HFF-Myc (cell line): ENCODE results near the gene ABCG8.

ENCODE experiments used
- DNase-seq: peaks from one replicate; pipeline ENCODE4 v3.0.0-alpha.2; 2011; ENCODE audit warnings: low read depth; ENCODE audit errors: extremely low read depth
- H3K4me3 ChIP-seq: replicated peaks from 2 replicates; pipeline ENCODE4 v1.5.1; 2011; ENCODE audit warnings: low read depth, mild to moderate bottlenecking, control low read depth, low read length
- CTCF ChIP-seq: IDR thresholded peaks from 2 replicates; pipeline ENCODE4 v1.5.1; 2012; ENCODE audit warnings: mild to moderate bottlenecking, low read depth, low read length, control low read depth; ENCODE audit errors: missing control alignments

The ABCG8 gene

GRCh38 chr2:43824512-43824911, 14.3 kb upstream of the ABCG8 start:
- no peak overlapping the region for H3K4me3 ChIP-seq
- no peak for DNase-seq
- no peak for TF ChIP-seq CTCF

GRCh38 chr2:43824951-43825493, 13.7 kb upstream of the ABCG8 start:
- no peak for TF ChIP-seq CTCF
- no peak for DNase-seq
- no peak overlapping the region for H3K4me3 ChIP-seq

- no peak overlapping the region for H3K4me3 ChIP-seq
These were observed 12.9 kb upstream of the ABCG8 start for GRCh38 chr2:43825841-43826240.

GRCh38 chr2:43826305-43827250, 12.2 kb upstream of the ABCG8 start:
- no peak for DNase-seq
- no peak for TF ChIP-seq CTCF
- no peak overlapping the region for H3K4me3 ChIP-seq

More at GRCh38 chr2:43825841-43826240, 12.9 kb upstream of the ABCG8 start:
- no peak for TF ChIP-seq CTCF
- DNase-seq: no peak

GRCh38 chr2:43831543-43832294, 7.1 kb upstream of the ABCG8 start:
- TF ChIP-seq CTCF: no peak
- no peak for DNase-seq
- H3K4me3 ChIP-seq: peak overlapping the region; percentile 9; the same call in 1 of the 2 replicates

GRCh38 chr2:43832457-43832856, 6.3 kb upstream of the ABCG8 start:
- no peak for DNase-seq
- no peak overlapping the region for H3K4me3 ChIP-seq

More at GRCh38 chr2:43832457-43832856, 6.3 kb upstream of the ABCG8 start:
- TF ChIP-seq CTCF: no peak
